ENCODE measurements around the gene URI1. TPM values are rescaled to one million over a fixed set of nuclear protein-coding genes. Genes with fewer than 3 reads are reported as not detected.

URI1 gene
- total and polyA plus RNA-seq, 2 of the 8 experiments (the other 6 are each of a cell fraction or from before 2014, with no cell fraction given) = 27.7 to 64.3 TPM

GRCh38 chr19:29962793-29963192 lies 20.8 kb downstream of the URI1 start (continued):
- TF ChIP-seq CTCF (IDR thresholded peaks at IDR 0.05; ENCODE audit: control extremely low read depth in 1 of 3, insufficient read depth in 1 of 3, low read depth in 1 of 3, low read length in 3 of 3) (no peak), BACH1 (IDR thresholded peaks at IDR 0.05; ENCODE audit: low read length) (no peak), KDM1A (IDR thresholded peaks at IDR 0.05; ENCODE audit: borderline replicate concordance, low read length) (no peak), KDM4A (IDR thresholded peaks at IDR 0.05; ENCODE audit: low read depth, low read length, severe bottlenecking) (no peak), POLR2AphosphoS5 (IDR thresholded peaks at IDR 0.05; ENCODE audit: low read depth, low read length) (no peak), GABPA (IDR thresholded peaks at IDR 0.05; ENCODE audit: borderline replicate concordance, insufficient read depth, low read length) (no peak), POLR2A (IDR thresholded peaks at IDR 0.05; ENCODE audit: control extremely low read depth in 1 of 2, low read depth in 2 of 2, low read length in 2 of 2) (no peak)

All from H1 (cell line).